GM23248 (cell line): ENCODE results near the gene LYST. TPM values are rescaled to one million over a fixed set of nuclear protein-coding genes. Genes with fewer than 3 reads are reported as not detected.

Experiments used
- DNase-seq: peaks from one replicate; pipeline ENCODE4 v3.0.0-alpha.2; 2015
- H2AFZ ChIP-seq: fragments of 200-600 bp; sonication (generic); 2 replicates; pipeline ENCODE4 v1.6.1; 2016; ENCODE audit warnings: antibody characterized with exemption
- H3F3A ChIP-seq: fragments of 200-600 bp; sonication (generic); 2 replicates; pipeline ENCODE4 v1.6.1; 2016; ENCODE audit warnings: mild to moderate bottlenecking, antibody characterized with exemption, mixed run types; ENCODE audit not compliant: insufficient read depth
- H3K27ac ChIP-seq: fragments of 200-600 bp; sonication (generic); 2 replicates; pipeline ENCODE4 v1.5.1; 2016; ENCODE audit warnings: mild to moderate bottlenecking
- H3K27me3 ChIP-seq: fragments of 200-600 bp; sonication (generic); replicated peaks from 2 replicates; pipeline ENCODE4 v1.6.1; 2016; ENCODE audit warnings: mild to moderate bottlenecking; ENCODE audit not compliant: insufficient read depth
- H3K36me3 ChIP-seq: fragments of 200-600 bp; sonication (generic); 2 replicates; pipeline ENCODE4 v1.6.1; 2016; ENCODE audit warnings: low read depth, mild to moderate bottlenecking
- H3K4me1 ChIP-seq: fragments of 200-600 bp; sonication (generic); 2 replicates; pipeline ENCODE4 v1.6.1; 2016; ENCODE audit warnings: mild to moderate bottlenecking; ENCODE audit not compliant: insufficient read depth
- H3K4me2 ChIP-seq: fragments of 200-600 bp; sonication (generic); one replicate; pipeline ENCODE4 v1.6.1; 2016; ENCODE audit warnings: mild to moderate bottlenecking; ENCODE audit not compliant: unreplicated experiment
- H3K4me3 ChIP-seq: fragments of 200-600 bp; sonication (generic); 2 replicates; pipeline ENCODE4 v1.5.1; 2016; ENCODE audit warnings: mild to moderate bottlenecking
- H3K79me2 ChIP-seq: fragments of 200-600 bp; sonication (generic); 2 replicates; pipeline ENCODE4 v1.6.1; 2016; ENCODE audit warnings: mild to moderate bottlenecking; ENCODE audit not compliant: insufficient read depth
- H3K9ac ChIP-seq: fragments of 200-600 bp; sonication (generic); 2 replicates; pipeline ENCODE4 v1.6.1; 2016; ENCODE audit warnings: mild to moderate bottlenecking
- H3K9me2 ChIP-seq: fragments of 200-600 bp; sonication (generic); 2 replicates; pipeline ENCODE4 v1.6.1; 2016; ENCODE audit warnings: mixed run types, mild to moderate bottlenecking, moderate library complexity; ENCODE audit not compliant: insufficient read depth
- H3K9me3 ChIP-seq: fragments of 200-600 bp; sonication (generic); one replicate; pipeline ENCODE4 v1.6.1; 2017; ENCODE audit warnings: low read depth
- H4K20me1 ChIP-seq: fragments of 200-600 bp; sonication (generic); 2 replicates; pipeline ENCODE4 v1.6.0; 2016; ENCODE audit not compliant: insufficient read depth
- EZH2 ChIP-seq: fragments of 200-600 bp; sonication (generic); IDR thresholded peaks from 2 replicates; pipeline ENCODE4 v1.6.1; 2018; ENCODE audit warnings: antibody characterized with exemption, mild to moderate bottlenecking; ENCODE audit not compliant: insufficient read depth, poor library complexity, severe bottlenecking
- EZH2phosphoT487 ChIP-seq: fragments of 200-600 bp; sonication (generic); IDR thresholded peaks from 2 replicates; pipeline ENCODE4 v1.6.1; 2018; ENCODE audit warnings: antibody characterized with exemption, moderate library complexity, mild to moderate bottlenecking, low read depth; ENCODE audit not compliant: insufficient read depth
- WGBS, 2 experiments: methylation state at CpG; one replicate each; pipeline ENCODE4 v1.1.6; 2015 to 2017; ENCODE audit warnings: low lambda C conversion rate in 2 of 2, low coverage in 1 of 2; ENCODE audit errors: missing lambda C conversion rate in 2 of 2; 5-methylcytosine and 5-hydroxymethylcytosine counted together
- in situ Hi-C: fragments of 300-500 bp; cut with MboI; formaldehyde crosslinking; loops from 2 replicates; pipeline ENCODE4 v1.15.0; 2020
- polyA plus RNA-seq: library from polyadenylated mRNA; unstranded; fragments of >200 nt; fragmentation: Nextera tagmentation; extraction: Ambion mirVana; gene quantifications from 2 replicates; pipeline ENCODE4 v1.2.1, GENCODE V29; 2016
- total RNA-seq: library from RNA; depleted of rRNA; stranded (reverse); fragments of >200 nt; shearing (Covaris generic); gene quantifications from 2 replicates; pipeline ENCODE4 v1.2.3, GENCODE V29; 2014

LYST gene
- total and polyA plus RNA-seq, 2 experiments from 2014 or later = 5.1 to 9.0 TPM

GRCh38 chr1:235826102-235826854 is 40.4 kb downstream of the LYST start:
- in situ Hi-C loops = no loop called here
- Histone ChIP-seq H3K27me3 (no peaks in the 10 kb centered on the region), H3K4me3 (no peak overlapping the region), H3K9me2 (no peaks in the 10 kb centered on the region), H3K36me3 (0 out of 2 replicates have a peak, but pooled peaks cover 13% of the 10 kb centered on the region), H3K9ac (no peak overlapping the region), H3K9me3 (no peaks in the 10 kb centered on the region), H3K79me2 (no peaks in the 10 kb centered on the region), H3K4me1 (peaks cover 18% of the 10 kb centered on the region), H3F3A (peaks cover 13% of the 10 kb centered on the region), H3K4me2 (no peak overlapping the region), H4K20me1 (no peaks in the 10 kb centered on the region), H2AFZ (no peak overlapping the region), H3K27ac (no peak overlapping the region)
- TF ChIP-seq EZH2 (no peak), EZH2phosphoT487 (no peak)
- no peak for DNase-seq
- WGBS, 2 experiments = 94 to 95% methylated on average over 2 of the region's 2 CpGs

GRCh38 chr1:235825229-235825628 is 41.5 kb downstream of the LYST start:
- Histone ChIP-seq H3K27me3 (no peaks in the 10 kb centered on the region), H3K36me3 (0 out of 2 replicates have a peak, but pooled peaks cover 13% of the 10 kb centered on the region), H3K27ac (no peak overlapping the region), H3K4me3 (no peak overlapping the region), H3F3A (peaks cover 13% of the 10 kb centered on the region), H3K9me3 (no peaks in the 10 kb centered on the region), H2AFZ (no peak overlapping the region), H3K4me1 (peaks cover 24% of the 10 kb centered on the region), H3K9ac (no peak overlapping the region), H4K20me1 (no peaks in the 10 kb centered on the region), H3K9me2 (no peaks in the 10 kb centered on the region), H3K79me2 (no peaks in the 10 kb centered on the region), H3K4me2 (no peak overlapping the region)
- in situ Hi-C loops = no loop called here
- WGBS, 2 experiments = 100% methylated on average over 1 of the region's 1 CpG
- DNase-seq = no peak
- TF ChIP-seq EZH2 (no peak), EZH2phosphoT487 (no peak)

- no peaks in the 10 kb centered on the region for H3K9me2 ChIP-seq
- H3K4me2 ChIP-seq = no peak overlapping the region
- H3F3A ChIP-seq = peaks cover 13% of the 10 kb centered on the region
- no peak overlapping the region for H3K9ac ChIP-seq
- in situ Hi-C loops = no loop called here
- no peaks in the 10 kb centered on the region for H3K27me3 ChIP-seq
- 86 to 88% methylated on average over 5 of the region's 5 CpGs for WGBS, 2 experiments
- no peaks in the 10 kb centered on the region for H3K79me2 ChIP-seq
- H3K4me1 ChIP-seq = peaks cover 24% of the 10 kb centered on the region
- no peak overlapping the region for H2AFZ ChIP-seq
- H3K27ac ChIP-seq = no peak overlapping the region
- no peak overlapping the region for H3K4me3 ChIP-seq
- no peaks in the 10 kb centered on the region for H3K36me3 ChIP-seq
- H3K9me3 ChIP-seq = no peaks in the 10 kb centered on the region
- no peak for DNase-seq
- no peak for TF ChIP-seq EZH2phosphoT487
- TF ChIP-seq EZH2 = no peak
- no peaks in the 10 kb centered on the region for H4K20me1 ChIP-seq
These were observed 43.0 kb downstream of the LYST start for GRCh38 chr1:235823684-235824083.

- Histone ChIP-seq H3K27me3 (no peaks in the 10 kb centered on the region), H3K9me2 (no peaks in the 10 kb centered on the region), H2AFZ (no peak overlapping the region), H3K27ac (no peak overlapping the region; the same call in 1 of the 2 replicates), H3K4me3 (no peak overlapping the region), H4K20me1 (no peaks in the 10 kb centered on the region), H3F3A (peaks cover 13% of the 10 kb centered on the region), H3K4me1 (peaks cover 24% of the 10 kb centered on the region), H3K36me3 (no peaks in the 10 kb centered on the region), H3K79me2 (no peaks in the 10 kb centered on the region), H3K9me3 (no peaks in the 10 kb centered on the region), H3K9ac (no peak overlapping the region), H3K4me2 (no peak overlapping the region)
- no peak for TF ChIP-seq EZH2
- no peak for TF ChIP-seq EZH2phosphoT487
- in situ Hi-C loops = no loop called here
- DNase-seq = peak; percentile 20
These were observed 44.0 kb downstream of the LYST start for GRCh38 chr1:235822685-235823084.
